ENCODE data around the gene FBXO31.

The FBXO31 gene

GRCh38 chr16:87393680-87394055, 10.1 kb upstream of the FBXO31 start:
- CTCF ChIA-PET, result interaction anchor here (1.3 to 3.0 kb wide), 4 partner anchors 9 to 242 kb away, joined by 3 to 27 read pairs (median 6); partner anchors contain the start of gene FBXO31
- Histone ChIP-seq H3K4me3 (ENCODE audit: low read depth, low read length) (peak overlapping the region; percentile 75), H3K4me1 (ENCODE audit: control insufficient read depth, insufficient read depth, low read length) (peaks cover 7% of the 10 kb centered on the region), H3K9me3 (ENCODE audit: control insufficient read depth, insufficient read depth, low read depth, low read length) (no peaks in the 10 kb centered on the region), H3K27ac (ENCODE audit: extremely low read depth, low read depth, low read length) (no peak overlapping the region), H3K36me3 (ENCODE audit: control insufficient read depth in 2 of 2, insufficient read depth in 1 of 2, low read length in 2 of 2) (peaks cover 0 to 10% of the 10 kb centered on the region in 2 experiments; a peak in 1 of 3 replicates)
- no peak for TF ChIP-seq ZBTB48 (tag by site-specific recombination; IDR thresholded peaks at IDR 0.05)
- no peak for TF ChIP-seq ZNF514 (tag by site-specific recombination; IDR thresholded peaks at IDR 0.05)
- TF ChIP-seq ZFP41 (tag by site-specific recombination; IDR thresholded peaks at IDR 0.05; ENCODE audit: borderline replicate concordance), result no peak
- TF ChIP-seq ZBTB49 (tag by site-specific recombination; IDR thresholded peaks at IDR 0.05; ENCODE audit: low read depth), result no peak
- TF ChIP-seq TRIM28 (IDR thresholded peaks at IDR 0.05; ENCODE audit: borderline replicate concordance, low read length), result no peak
- no peak for TF ChIP-seq ZNF585B (tag by site-specific recombination; IDR thresholded peaks at IDR 0.05)
- TF ChIP-seq ZNF660 (tag by site-specific recombination; IDR thresholded peaks at IDR 0.05), result no peak
- TF ChIP-seq YY2 (tag by site-specific recombination; IDR thresholded peaks at IDR 0.05), result no peak
- TF ChIP-seq ZNF366 (tag by site-specific recombination; conservative IDR thresholded peaks at IDR 0.05), result no peak
- no peak for TF ChIP-seq ZNF521 (tag by site-specific recombination; IDR thresholded peaks at IDR 0.05)
- TF ChIP-seq ZNF596 (tag by site-specific recombination; IDR thresholded peaks at IDR 0.05), result no peak
- no peak for TF ChIP-seq ZBTB21 (tag by site-specific recombination; IDR thresholded peaks at IDR 0.05)
- TF ChIP-seq OSR2 (tag by site-specific recombination; IDR thresholded peaks at IDR 0.05), result no peak
- POLR2A ChIA-PET, result interaction anchor here (0.7 to 2.6 kb wide), 2 partner anchors 10 to 76 kb away, joined by 4 to 25 read pairs; partner anchors contain the start of genes C16orf95 and FBXO31

- Histone ChIP-seq H3K4me1 (ENCODE audit: control insufficient read depth, insufficient read depth, low read length) (peaks cover 7% of the 10 kb centered on the region), H3K36me3 (ENCODE audit: control insufficient read depth in 2 of 2, insufficient read depth in 1 of 2, low read length in 2 of 2) (peaks cover 0 to 5% of the 10 kb centered on the region in 2 experiments; a peak in 1 of 3 replicates), H3K9me3 (ENCODE audit: control insufficient read depth, insufficient read depth, low read depth, low read length) (no peaks in the 10 kb centered on the region), H3K4me3 (ENCODE audit: low read depth, low read length) (peak overlapping the region; percentile 75), H3K27ac (ENCODE audit: extremely low read depth, low read depth, low read length) (peak overlapping the region; percentile 26; the same call in 1 of the 2 replicates)
- POLR2A ChIA-PET, result interaction anchor here (0.7 to 2.6 kb wide), 2 partner anchors 9 to 76 kb away, joined by 4 to 25 read pairs; partner anchors contain the start of genes C16orf95 and FBXO31
- CTCF ChIA-PET, result interaction anchor here (0.6 to 3.0 kb wide), 5 partner anchors 9 to 375 kb away, joined by 3 to 27 read pairs (median 3); partner anchors contain the start of gene FBXO31
- TF ChIP-seq ZNF211 (tag by site-specific recombination; IDR thresholded peaks at IDR 0.05; ENCODE audit: low read depth), result no peak
- peak; percentile 94 for TF ChIP-seq ZBTB20 (tag by site-specific recombination; IDR thresholded peaks at IDR 0.05)
- peak; percentile 86 for TF ChIP-seq ZNF600 (tag by site-specific recombination; IDR thresholded peaks at IDR 0.05)
- TF ChIP-seq ZNF785 (tag by site-specific recombination; IDR thresholded peaks at IDR 0.05), result no peak
- no peak for TF ChIP-seq ZNF248 (tag by site-specific recombination; IDR thresholded peaks at IDR 0.05)
- no peak for TF ChIP-seq ZNF529 (tag by site-specific recombination; IDR thresholded peaks at IDR 0.05; ENCODE audit: insufficient replicate concordance)
- no peak for TF ChIP-seq ZNF416 (tag by site-specific recombination; IDR thresholded peaks at IDR 0.05)
- 0 out of 2 replicates have a peak, but pooled peaks have one; percentile 11 for TF ChIP-seq ZNF660 (tag by site-specific recombination; IDR thresholded peaks at IDR 0.05)
- TF ChIP-seq KLF1 (tag by site-specific recombination; IDR thresholded peaks at IDR 0.05), result peak; percentile 24; the same call in 1 of the 2 replicates
- TF ChIP-seq ZEB2 (tag by site-specific recombination; IDR thresholded peaks at IDR 0.05), result peak; percentile 78
- no peak for TF ChIP-seq KLF7 (tag by site-specific recombination; IDR thresholded peaks at IDR 0.05; ENCODE audit: borderline replicate concordance)
- no peak for TF ChIP-seq BCL11A (tag by site-specific recombination; IDR thresholded peaks at IDR 0.05; ENCODE audit: low read depth)
- TF ChIP-seq SP2 (tag by site-specific recombination; IDR thresholded peaks at IDR 0.05), result peak; percentile 55
- TF ChIP-seq CTCF (tag by site-specific recombination; IDR thresholded peaks at IDR 0.05), result peak; percentile 55
- no peak for TF ChIP-seq WT1 (tag by site-specific recombination; IDR thresholded peaks at IDR 0.05)
- no peak for TF ChIP-seq HOXD13 (CRISPR knock-in tag; IDR thresholded peaks at IDR 0.05; ENCODE audit: borderline replicate concordance)
- no peak for TF ChIP-seq ZNF843 (tag by site-specific recombination; IDR thresholded peaks at IDR 0.05)
- no peak for TF ChIP-seq ZNF645 (tag by site-specific recombination; IDR thresholded peaks at IDR 0.05)
- TF ChIP-seq ZBTB17 (tag by site-specific recombination; IDR thresholded peaks at IDR 0.05), result peak; percentile 95
Observed at GRCh38 chr16:87392821-87393679, 9.5 kb upstream of the FBXO31 start.

Measured in HEK293 (cell line).